H9 (cell line): Measurements from ENCODE around the gene MYRIP. TPM values are rescaled to one million over a fixed set of nuclear protein-coding genes. Genes with fewer than 3 reads are reported as not detected.

Experiments
- DNase-seq: peaks from one replicate; pipeline ENCODE4 v3.0.0-alpha.2; 2017
- H2AFZ ChIP-seq: one replicate; pipeline ENCODE4 v1.6.1; 2013; ENCODE audit warnings: mild to moderate bottlenecking, low read length, control low read depth, moderate library complexity
- H2AK5ac ChIP-seq: 2 replicates; pipeline ENCODE4 v1.6.1; 2013; ENCODE audit warnings: low read length, control low read depth, mixed read lengths; ENCODE audit not compliant: insufficient read length
- H2BK120ac ChIP-seq: one replicate; pipeline ENCODE4 v1.6.1; 2013; ENCODE audit warnings: low read depth, mild to moderate bottlenecking, low read length, control low read depth, inconsistent platforms; ENCODE audit not compliant: poor library complexity, severe bottlenecking
- H2BK12ac ChIP-seq: 2 replicates; pipeline ENCODE4 v1.6.1; 2013; ENCODE audit warnings: low read length, control low read depth, mixed read lengths, low read depth; ENCODE audit not compliant: insufficient read length
- H2BK15ac ChIP-seq: 2 replicates; pipeline ENCODE4 v1.6.1; 2013; ENCODE audit warnings: low read depth, low read length, control low read depth
- H2BK20ac ChIP-seq: one replicate; pipeline ENCODE4 v1.6.1; 2013; ENCODE audit warnings: low read depth, mild to moderate bottlenecking, low read length, control low read depth, inconsistent platforms; ENCODE audit not compliant: poor library complexity, severe bottlenecking
- H2BK5ac ChIP-seq: 2 replicates; pipeline ENCODE4 v1.6.1; 2013; ENCODE audit warnings: low read length, control low read depth, mixed read lengths; ENCODE audit not compliant: insufficient read length
- H3K14ac ChIP-seq: 2 replicates; pipeline ENCODE4 v1.6.1; 2013; ENCODE audit warnings: low read length, control low read depth; ENCODE audit not compliant: insufficient read depth
- H3K18ac ChIP-seq: 2 replicates; pipeline ENCODE4 v1.6.1; 2013; ENCODE audit warnings: low read depth, mild to moderate bottlenecking, mixed read lengths, low read length, control low read depth; ENCODE audit not compliant: insufficient read length
- H3K23ac ChIP-seq: 2 replicates; pipeline ENCODE4 v1.6.1; 2013; ENCODE audit warnings: low read length, control low read depth, mixed read lengths, low read depth; ENCODE audit not compliant: insufficient read length
- H3K23me2 ChIP-seq: 2 replicates; pipeline ENCODE4 v1.6.1; 2013; ENCODE audit warnings: low read depth, mild to moderate bottlenecking, mixed read lengths, low read length, control low read depth; ENCODE audit not compliant: insufficient read length, poor library complexity, severe bottlenecking
- H3K27ac ChIP-seq: 2 replicates; pipeline ENCODE4 v1.5.1; 2013; ENCODE audit warnings: low read length, control low read depth, mixed read lengths, low read depth; ENCODE audit not compliant: insufficient read length
- H3K27me3 ChIP-seq: 2 replicates; pipeline ENCODE4 v1.6.1; 2013; ENCODE audit warnings: low read length, control low read depth, inconsistent platforms; ENCODE audit not compliant: insufficient read depth
- H3K4ac ChIP-seq: 2 replicates; pipeline ENCODE4 v1.6.1; 2013; ENCODE audit warnings: low read depth, mild to moderate bottlenecking, control low read depth, inconsistent platforms, low read length, moderate library complexity
- H3K4me1 ChIP-seq: 2 replicates; pipeline ENCODE4 v1.6.1; 2013; ENCODE audit warnings: low read length, control low read depth, inconsistent platforms; ENCODE audit not compliant: insufficient read depth
- H3K4me2 ChIP-seq: 2 replicates; pipeline ENCODE4 v1.6.1; 2013; ENCODE audit warnings: low read length, control low read depth, mixed read lengths; ENCODE audit not compliant: insufficient read length, insufficient read depth
- H3K56ac ChIP-seq: 2 replicates; pipeline ENCODE4 v1.6.1; 2013; ENCODE audit warnings: low read depth, mild to moderate bottlenecking, mixed read lengths, low read length, control low read depth; ENCODE audit not compliant: insufficient read length
- H3K79me1 ChIP-seq: 2 replicates; pipeline ENCODE4 v1.6.1; 2013; ENCODE audit warnings: low read depth, mild to moderate bottlenecking, moderate library complexity, low read length, control low read depth, inconsistent platforms; ENCODE audit not compliant: insufficient read depth, poor library complexity, severe bottlenecking
- H3K79me2 ChIP-seq: 2 replicates; pipeline ENCODE4 v1.6.1; 2013; ENCODE audit warnings: low read length, control low read depth, inconsistent platforms; ENCODE audit not compliant: insufficient read depth
- H3K9ac ChIP-seq: 2 replicates; pipeline ENCODE4 v1.6.1; 2013; ENCODE audit warnings: low read length, control low read depth, mixed read lengths; ENCODE audit not compliant: insufficient read length; ENCODE audit errors: extremely low read depth
- H3K9me3 ChIP-seq: one replicate; pipeline ENCODE4 v1.6.1; 2013; ENCODE audit warnings: low read depth, low read length, inconsistent platforms; ENCODE audit not compliant: control insufficient read depth
- H3T11ph ChIP-seq: one replicate; pipeline ENCODE4 v1.6.1; 2013; ENCODE audit warnings: mild to moderate bottlenecking, low read length, control low read depth, inconsistent platforms
- H4K20me1 ChIP-seq: one replicate; pipeline ENCODE4 v1.6.1; 2013; ENCODE audit not compliant: control insufficient read depth, insufficient read length, insufficient read depth
- H4K5ac ChIP-seq: 2 replicates; pipeline ENCODE4 v1.6.1; 2013; ENCODE audit warnings: low read depth, mild to moderate bottlenecking, mixed read lengths, low read length, control low read depth; ENCODE audit not compliant: insufficient read length
- H4K8ac ChIP-seq: replicated peaks from 2 replicates; pipeline ENCODE4 v1.6.1; 2013; ENCODE audit warnings: low read length, control low read depth, mixed read lengths, low read depth; ENCODE audit not compliant: insufficient read length
- H4K91ac ChIP-seq: 2 replicates; pipeline ENCODE4 v1.6.1; 2013; ENCODE audit warnings: low read depth, mild to moderate bottlenecking, moderate library complexity, mixed read lengths, low read length, control low read depth; ENCODE audit not compliant: insufficient read length
- H3K27ac Mint-ChIP-seq, 3 experiments: 2 replicates in 2 of 3; 3 replicates in 1 of 3; pipeline ENCODE4 v1.8.0; 2020 to 2021; ENCODE audit warnings: mixed read lengths in 3 of 3, mild to moderate bottlenecking in 1 of 3, moderate library complexity in 1 of 3
- H3K27me3 Mint-ChIP-seq: 2 replicates; pipeline ENCODE4 v1.8.0; 2021; ENCODE audit warnings: low read depth, mild to moderate bottlenecking, moderate library complexity, mixed read lengths
- H3K36me3 Mint-ChIP-seq, 3 experiments: 2 replicates in 2 of 3; 3 replicates in 1 of 3; pipeline ENCODE4 v1.8.0; 2020 to 2021; ENCODE audit warnings: low read depth in 3 of 3, mixed read lengths in 3 of 3; ENCODE audit not compliant: insufficient read depth in 1 of 3
- H3K4me1 Mint-ChIP-seq, 2 experiments: 2 replicates each; pipeline ENCODE4 v1.8.0; 2020; ENCODE audit warnings: mixed read lengths in 2 of 2
- H3K4me3 Mint-ChIP-seq, 2 experiments: 2 replicates in 1 of 2; 3 replicates in 1 of 2; pipeline ENCODE4 v1.8.0; 2020 to 2021; ENCODE audit warnings: mild to moderate bottlenecking in 2 of 2, mixed read lengths in 2 of 2, moderate library complexity in 1 of 2
- H3K9me3 Mint-ChIP-seq, 2 experiments: 2 replicates in 1 of 2; 3 replicates in 1 of 2; pipeline ENCODE4 v1.8.0; 2020; ENCODE audit warnings: mild to moderate bottlenecking in 2 of 2, mixed read lengths in 2 of 2, moderate library complexity in 1 of 2
- WGBS: extraction: QIAGEN DNeasy Blood & Tissue Kit; methylation state at CpG from one replicate; pipeline ENCODE4 v1.1.7; 2013; ENCODE audit warnings: missing lambda C conversion rate, low lambda C conversion rate, mixed read lengths; ENCODE audit not compliant: insufficient read length; ENCODE audit errors: extremely low coverage; 5-methylcytosine and 5-hydroxymethylcytosine counted together
- total RNA-seq: library from RNA; stranded (reverse); gene quantifications from 2 replicates; pipeline ENCODE4 v1.2.1, GENCODE V29; 2021
- TF ChIP-seq, protein P1 (sequence below): fragments of 200-600 bp; sonication (generic); conservative IDR thresholded peaks from 3 replicates; pipeline ENCODE4 v1.8.0; 2021; ENCODE audit warnings: antibody characterized with exemption, mild to moderate bottlenecking

Gene MYRIP
- total RNA-seq, 1 experiment from 2014 or later: 1.8 TPM

DNA sequence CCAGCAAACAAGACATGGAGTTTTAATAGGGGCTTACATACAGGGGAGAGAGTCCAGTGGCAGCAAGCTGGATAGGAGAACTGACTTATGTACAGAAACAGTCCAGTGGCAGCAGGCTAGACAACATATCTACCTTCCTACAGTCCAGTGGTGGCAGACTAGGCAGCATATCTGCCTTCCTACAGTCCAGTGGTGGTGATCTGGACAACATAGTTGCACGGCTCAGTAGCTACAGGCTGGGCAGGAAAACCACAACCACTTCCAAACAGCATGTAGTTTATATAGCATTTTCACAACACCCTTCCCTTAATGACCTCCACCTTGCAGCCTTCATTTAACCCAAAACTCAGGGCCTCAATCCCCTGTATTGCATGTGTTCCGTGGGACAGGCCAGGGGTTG lies 318.8 kb downstream of the MYRIP start:
- no peak overlapping the region for H3K9ac ChIP-seq
- no peak overlapping the region for H2BK20ac ChIP-seq
- H2BK15ac ChIP-seq: no peak overlapping the region
- H3K79me1 ChIP-seq: no peaks in the 10 kb centered on the region
- Mint-ChIP-seq H3K27me3 (no peaks in the 10 kb centered on the region), H3K4me3 (no peak overlapping the region), H3K9me3 (peaks cover 9% of the 10 kb centered on the region in 2 experiments), H3K27ac (no peak overlapping the region), H3K4me1 (no peaks in the 10 kb centered on the region), H3K36me3 (peaks cover 5 to 6% (median 5%) of the 10 kb centered on the region in 3 experiments; a peak in 5 of 7 replicates)
- H4K91ac ChIP-seq: no peak overlapping the region
- no peaks in the 10 kb centered on the region for H3K27me3 ChIP-seq
- no peak overlapping the region for H3K18ac ChIP-seq
- no peak overlapping the region for H4K8ac ChIP-seq
- no peak overlapping the region for H3K56ac ChIP-seq
- H2BK120ac ChIP-seq: no peak overlapping the region
- peaks cover 8% of the 10 kb centered on the region for H3K9me3 ChIP-seq
- no peaks in the 10 kb centered on the region for H4K20me1 ChIP-seq
- TF ChIP-seq, protein P1, sequence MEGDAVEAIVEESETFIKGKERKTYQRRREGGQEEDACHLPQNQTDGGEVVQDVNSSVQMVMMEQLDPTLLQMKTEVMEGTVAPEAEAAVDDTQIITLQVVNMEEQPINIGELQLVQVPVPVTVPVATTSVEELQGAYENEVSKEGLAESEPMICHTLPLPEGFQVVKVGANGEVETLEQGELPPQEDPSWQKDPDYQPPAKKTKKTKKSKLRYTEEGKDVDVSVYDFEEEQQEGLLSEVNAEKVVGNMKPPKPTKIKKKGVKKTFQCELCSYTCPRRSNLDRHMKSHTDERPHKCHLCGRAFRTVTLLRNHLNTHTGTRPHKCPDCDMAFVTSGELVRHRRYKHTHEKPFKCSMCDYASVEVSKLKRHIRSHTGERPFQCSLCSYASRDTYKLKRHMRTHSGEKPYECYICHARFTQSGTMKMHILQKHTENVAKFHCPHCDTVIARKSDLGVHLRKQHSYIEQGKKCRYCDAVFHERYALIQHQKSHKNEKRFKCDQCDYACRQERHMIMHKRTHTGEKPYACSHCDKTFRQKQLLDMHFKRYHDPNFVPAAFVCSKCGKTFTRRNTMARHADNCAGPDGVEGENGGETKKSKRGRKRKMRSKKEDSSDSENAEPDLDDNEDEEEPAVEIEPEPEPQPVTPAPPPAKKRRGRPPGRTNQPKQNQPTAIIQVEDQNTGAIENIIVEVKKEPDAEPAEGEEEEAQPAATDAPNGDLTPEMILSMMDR: no peak
- H3K4ac ChIP-seq: no peak overlapping the region
- no CpG with 5 or more reads among the region's 2 CpGs for WGBS
- no peaks in the 10 kb centered on the region for H3K4me1 ChIP-seq
- DNase-seq: no peak
- H3K14ac ChIP-seq: no peak overlapping the region
- no peak overlapping the region for H2BK5ac ChIP-seq
- no peak overlapping the region for H4K5ac ChIP-seq
- H3K79me2 ChIP-seq: no peaks in the 10 kb centered on the region
- H3K4me2 ChIP-seq: no peak overlapping the region
- H2AFZ ChIP-seq: no peak overlapping the region
- H3K23me2 ChIP-seq: no peaks in the 10 kb centered on the region
- no peak overlapping the region for H3K23ac ChIP-seq
- H2BK12ac ChIP-seq: no peak overlapping the region
- no peak overlapping the region for H3K27ac ChIP-seq
- H3T11ph ChIP-seq: no peak overlapping the region
- no peak overlapping the region for H2AK5ac ChIP-seq
